OCI-LY1 (cell line): Measurements from ENCODE around the gene GUCA2A.

Source experiments
- EZH2 ChIP-seq: fragments of 200-600 bp; sonication (generic), shearing (Covaris generic); IDR thresholded peaks from 2 replicates; pipeline ENCODE4 v1.8.0; 2017; ENCODE audit warnings: borderline replicate concordance, mixed run types, mild to moderate bottlenecking, antibody characterized with exemption, low read length, moderate library complexity, mixed read lengths
- TF ChIP-seq, protein P1 (sequence below): fragments of 200-600 bp; sonication (generic), shearing (Covaris generic); IDR thresholded peaks from 2 replicates; pipeline ENCODE4 v1.5.1; 2017; ENCODE audit warnings: mild to moderate bottlenecking, antibody characterized with exemption, low read length, moderate library complexity, mixed read lengths

DNA sequence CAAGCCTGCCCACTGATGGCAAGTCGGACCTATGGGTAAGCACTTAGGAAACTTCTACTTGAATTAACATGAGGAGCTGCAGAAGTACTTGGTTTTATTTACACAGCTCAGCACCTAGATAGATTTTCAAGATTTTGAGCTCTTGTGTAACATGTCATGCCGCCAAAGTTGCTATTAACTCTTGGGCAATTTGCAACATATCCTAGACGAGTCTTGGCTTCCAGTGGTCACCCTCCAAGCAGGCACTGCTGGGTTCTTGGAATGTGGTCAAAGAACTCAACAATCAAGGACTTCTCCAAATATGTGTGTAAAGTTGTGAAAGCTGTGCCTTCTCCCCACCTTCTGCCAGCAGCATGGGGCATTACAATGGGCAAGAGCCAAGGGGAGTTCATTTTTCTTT, 29.1 kb downstream of the GUCA2A start:
- TF ChIP-seq, protein P1, sequence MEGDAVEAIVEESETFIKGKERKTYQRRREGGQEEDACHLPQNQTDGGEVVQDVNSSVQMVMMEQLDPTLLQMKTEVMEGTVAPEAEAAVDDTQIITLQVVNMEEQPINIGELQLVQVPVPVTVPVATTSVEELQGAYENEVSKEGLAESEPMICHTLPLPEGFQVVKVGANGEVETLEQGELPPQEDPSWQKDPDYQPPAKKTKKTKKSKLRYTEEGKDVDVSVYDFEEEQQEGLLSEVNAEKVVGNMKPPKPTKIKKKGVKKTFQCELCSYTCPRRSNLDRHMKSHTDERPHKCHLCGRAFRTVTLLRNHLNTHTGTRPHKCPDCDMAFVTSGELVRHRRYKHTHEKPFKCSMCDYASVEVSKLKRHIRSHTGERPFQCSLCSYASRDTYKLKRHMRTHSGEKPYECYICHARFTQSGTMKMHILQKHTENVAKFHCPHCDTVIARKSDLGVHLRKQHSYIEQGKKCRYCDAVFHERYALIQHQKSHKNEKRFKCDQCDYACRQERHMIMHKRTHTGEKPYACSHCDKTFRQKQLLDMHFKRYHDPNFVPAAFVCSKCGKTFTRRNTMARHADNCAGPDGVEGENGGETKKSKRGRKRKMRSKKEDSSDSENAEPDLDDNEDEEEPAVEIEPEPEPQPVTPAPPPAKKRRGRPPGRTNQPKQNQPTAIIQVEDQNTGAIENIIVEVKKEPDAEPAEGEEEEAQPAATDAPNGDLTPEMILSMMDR: no peak
- no peak for TF ChIP-seq EZH2
